Spleen (tissue), 11 donors: ENCODE measurements around the gene RASSF3. TPM values are rescaled to one million over a fixed set of nuclear protein-coding genes. Genes with fewer than 3 reads are reported as not detected.
A peak's percentile ranks its signal among the peaks of the same experiment; 100 is the strongest.

Experiments
- DNase-seq: peaks from one replicate; pipeline ENCODE4 v3.0.0-alpha.2; 2020
- H3K27ac ChIP-seq, 8 donors: fragments of 200-600 bp; sonication (generic) in 7 of 8; 1 replicate in 4 of 8; 2 replicates in 4 of 8; pipeline versions ENCODE4 v1.5.0 to v1.8.0; 2016 to 2021; ENCODE audit warnings: inconsistent platforms in 4 of 8, mild to moderate bottlenecking in 4 of 8, moderate library complexity in 1 of 8
- H3K27me3 ChIP-seq, 7 donors: fragments of 200-600 bp; sonication (generic) in 6 of 7; replicated peaks in 1 of 7; 1 replicate in 4 of 7; 2 replicates in 3 of 7; pipeline versions ENCODE4 v1.5.0 to v1.8.0; 2016 to 2021; ENCODE audit warnings: inconsistent platforms in 3 of 7, mild to moderate bottlenecking in 1 of 7
- H3K36me3 ChIP-seq, 6 donors: fragments of 200-600 bp; sonication (generic) in 5 of 6; 1 replicate in 4 of 6; 2 replicates in 2 of 6; pipeline versions ENCODE4 v1.5.0 to v1.8.0; 2016 to 2021; ENCODE audit warnings: inconsistent platforms in 2 of 6
- H3K4me1 ChIP-seq, 6 donors: fragments of 200-600 bp; sonication (generic) in 5 of 6; 1 replicate in 3 of 6; 2 replicates in 3 of 6; pipeline versions ENCODE4 v1.5.0 to v1.8.0; 2016 to 2021; ENCODE audit warnings: inconsistent platforms in 3 of 6
- H3K4me3 ChIP-seq, 8 donors: fragments of 200-600 bp; sonication (generic) in 7 of 8; 1 replicate in 4 of 8; 2 replicates in 4 of 8; pipeline versions ENCODE4 v1.5.0 to v1.8.0; 2016 to 2021; ENCODE audit warnings: inconsistent platforms in 4 of 8, mild to moderate bottlenecking in 4 of 8, moderate library complexity in 2 of 8
- H3K9me3 ChIP-seq, 8 donors: fragments of 200-600 bp; sonication (generic) in 7 of 8; 1 replicate in 4 of 8; 2 replicates in 4 of 8; pipeline versions ENCODE4 v1.5.0 to v1.8.0; 2016 to 2021; ENCODE audit warnings: inconsistent platforms in 4 of 8
- POLR2A ChIP-seq, 3 donors: fragments of 450-650 bp; IDR thresholded peaks; one replicate each; pipeline ENCODE4 v1.5.1; 2017; ENCODE audit warnings: antibody characterized with exemption in 3 of 3, mild to moderate bottlenecking in 1 of 3
- POLR2AphosphoS5 ChIP-seq, 3 donors: sonication (generic); formaldehyde crosslinking; IDR thresholded peaks; one replicate each; pipeline ENCODE4 v1.5.1; 2017; ENCODE audit warnings: antibody characterized with exemption in 3 of 3
- WGBS, 5 donors: extraction: QIAGEN DNeasy Blood & Tissue Kit in 3 of 5; methylation state at CpG; one replicate each; pipeline versions ENCODE4 v1.1.5 to v1.1.7; 2013 to 2018; 5-methylcytosine and 5-hydroxymethylcytosine counted together
- intact Hi-C: fragments of 100-400 bp; cut with DNase I; formaldehyde crosslinking; loops from one replicate; pipeline ENCODE4 v1.15.0; 2023; ENCODE audit warnings: low total_unique reads
- polyA plus RNA-seq, 3 donors: library from polyadenylated mRNA; stranded (reverse); fragments of 200-250 nt; gene quantifications; one replicate each; pipeline ENCODE4 v1.2.1, GENCODE V29; 2013
- total RNA-seq, 7 donors: library from RNA; depleted of rRNA in 3 of 7; stranded (reverse); fragments of >200 nt in 3 of 7; fragmentation: NEBNext Ultra II Directional in 4 of 7; extraction: Animal tissue kit (Norgen Biotek cat#: 25700) in 4 of 7; gene quantifications; one replicate each; pipeline versions ENCODE4 v1.1.0 to v1.2.1, GENCODE V29; 2016 to 2021
- TF ChIP-seq, protein P1 (sequence below), 11 experiments: fragments of 200-600 bp in 7 of 11; fragments of 450-650 bp in 4 of 11; sonication (generic) in 4 of 11; IDR thresholded peaks in 8 of 11; conservative IDR thresholded peaks in 3 of 11; 1 replicate in 7 of 11; 2 replicates in 4 of 11; pipeline versions ENCODE4 v1.4.0 to v1.8.0; 2016 to 2021; ENCODE audit warnings: antibody characterized with exemption in 11 of 11, inconsistent platforms in 4 of 11, mild to moderate bottlenecking in 1 of 11
- donor health status: healthy with polysubstance abuse.
- donor health status: DM: no; HTN: no; CAD: no; lungs with moderate emphysema.
- donor health status: DM: no; HTN: no; CAD: no.
- donor health status: Bipolar disorder and iron deficiency.
- donor health status: healthy.
- donor health status: DM: no; HTN: no; CAD: no.
- donor health status: DM: yes; HTN: yes; CAD: no.

RASSF3 gene
- total and polyA plus RNA-seq, 10 donors, result 31.0 to 120 (median 91.0) TPM

DNA sequence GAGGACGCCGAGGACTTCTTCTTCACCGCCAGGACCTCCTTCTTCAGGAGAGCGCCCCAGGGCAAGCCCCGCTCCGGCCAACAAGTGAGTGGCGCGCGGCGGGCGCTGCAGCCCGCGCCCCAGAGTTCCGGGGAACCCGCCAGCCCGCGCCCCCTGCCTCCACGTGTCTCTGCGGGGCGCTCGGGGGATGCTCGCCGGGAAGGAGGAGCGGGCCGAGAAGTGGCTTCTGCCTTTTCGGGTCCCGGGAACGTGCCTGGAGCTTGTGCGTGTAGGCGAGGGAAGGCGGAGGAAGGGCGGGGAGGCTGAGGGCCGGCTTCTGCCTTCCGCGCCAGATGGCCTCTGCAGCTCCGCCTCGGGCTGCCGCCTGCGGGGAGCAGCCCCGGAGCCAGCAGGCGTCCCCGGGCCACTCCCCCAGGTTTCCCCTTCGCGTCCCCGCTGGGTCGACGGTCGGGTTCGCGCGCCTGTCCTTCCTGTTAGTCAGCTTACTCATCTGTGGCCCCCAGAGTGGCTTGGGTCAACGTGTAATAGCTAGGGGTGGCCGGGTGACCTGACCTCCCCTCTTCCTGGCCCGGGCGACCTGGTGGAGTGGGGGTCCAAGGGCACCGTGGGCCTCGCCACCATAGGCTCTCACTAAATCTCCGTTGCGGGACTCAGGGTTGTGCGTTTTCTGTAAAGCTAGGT lies 505 bp downstream of the RASSF3 start:
- peak overlapping the region; percentile 88 to 99 (median 97) for H3K4me3 ChIP-seq
- peak overlapping the region; percentile 93 to 99 (median 96) for H3K27ac ChIP-seq
- WGBS, 5 donors, result 0% methylated on average over 25 to 60 of the region's 60 CpGs
- peak; percentile 77 to 89 (median 85) for TF ChIP-seq POLR2AphosphoS5 (IDR thresholded peaks at IDR 0.05)
- TF ChIP-seq, protein P1, sequence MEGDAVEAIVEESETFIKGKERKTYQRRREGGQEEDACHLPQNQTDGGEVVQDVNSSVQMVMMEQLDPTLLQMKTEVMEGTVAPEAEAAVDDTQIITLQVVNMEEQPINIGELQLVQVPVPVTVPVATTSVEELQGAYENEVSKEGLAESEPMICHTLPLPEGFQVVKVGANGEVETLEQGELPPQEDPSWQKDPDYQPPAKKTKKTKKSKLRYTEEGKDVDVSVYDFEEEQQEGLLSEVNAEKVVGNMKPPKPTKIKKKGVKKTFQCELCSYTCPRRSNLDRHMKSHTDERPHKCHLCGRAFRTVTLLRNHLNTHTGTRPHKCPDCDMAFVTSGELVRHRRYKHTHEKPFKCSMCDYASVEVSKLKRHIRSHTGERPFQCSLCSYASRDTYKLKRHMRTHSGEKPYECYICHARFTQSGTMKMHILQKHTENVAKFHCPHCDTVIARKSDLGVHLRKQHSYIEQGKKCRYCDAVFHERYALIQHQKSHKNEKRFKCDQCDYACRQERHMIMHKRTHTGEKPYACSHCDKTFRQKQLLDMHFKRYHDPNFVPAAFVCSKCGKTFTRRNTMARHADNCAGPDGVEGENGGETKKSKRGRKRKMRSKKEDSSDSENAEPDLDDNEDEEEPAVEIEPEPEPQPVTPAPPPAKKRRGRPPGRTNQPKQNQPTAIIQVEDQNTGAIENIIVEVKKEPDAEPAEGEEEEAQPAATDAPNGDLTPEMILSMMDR (IDR thresholded peaks at IDR 0.05 in 8 of 11, conservative IDR thresholded peaks at IDR 0.05 in 3 of 11), result peak in 2 of 11 experiments; percentile 16 to 28
- peak in 1 of 3 donors; percentile 28 for TF ChIP-seq POLR2A (IDR thresholded peaks at IDR 0.05)
- no peaks in the 10 kb centered on the region for H3K9me3 ChIP-seq
- H3K36me3 ChIP-seq, result peaks cover 0 to 20% (median 0%) of the 10 kb centered on the region in 6 donors
- peaks cover 32 to 64% (median 47%) of the 10 kb centered on the region in 6 donors for H3K4me1 ChIP-seq
- DNase-seq, result peak; percentile 97
- no peaks in the 10 kb centered on the region for H3K27me3 ChIP-seq
- intact Hi-C loops, result loop anchor here (10.0 kb wide), 1 partner anchor 64 kb away; no protein-coding TSS in a partner anchor

DNA sequence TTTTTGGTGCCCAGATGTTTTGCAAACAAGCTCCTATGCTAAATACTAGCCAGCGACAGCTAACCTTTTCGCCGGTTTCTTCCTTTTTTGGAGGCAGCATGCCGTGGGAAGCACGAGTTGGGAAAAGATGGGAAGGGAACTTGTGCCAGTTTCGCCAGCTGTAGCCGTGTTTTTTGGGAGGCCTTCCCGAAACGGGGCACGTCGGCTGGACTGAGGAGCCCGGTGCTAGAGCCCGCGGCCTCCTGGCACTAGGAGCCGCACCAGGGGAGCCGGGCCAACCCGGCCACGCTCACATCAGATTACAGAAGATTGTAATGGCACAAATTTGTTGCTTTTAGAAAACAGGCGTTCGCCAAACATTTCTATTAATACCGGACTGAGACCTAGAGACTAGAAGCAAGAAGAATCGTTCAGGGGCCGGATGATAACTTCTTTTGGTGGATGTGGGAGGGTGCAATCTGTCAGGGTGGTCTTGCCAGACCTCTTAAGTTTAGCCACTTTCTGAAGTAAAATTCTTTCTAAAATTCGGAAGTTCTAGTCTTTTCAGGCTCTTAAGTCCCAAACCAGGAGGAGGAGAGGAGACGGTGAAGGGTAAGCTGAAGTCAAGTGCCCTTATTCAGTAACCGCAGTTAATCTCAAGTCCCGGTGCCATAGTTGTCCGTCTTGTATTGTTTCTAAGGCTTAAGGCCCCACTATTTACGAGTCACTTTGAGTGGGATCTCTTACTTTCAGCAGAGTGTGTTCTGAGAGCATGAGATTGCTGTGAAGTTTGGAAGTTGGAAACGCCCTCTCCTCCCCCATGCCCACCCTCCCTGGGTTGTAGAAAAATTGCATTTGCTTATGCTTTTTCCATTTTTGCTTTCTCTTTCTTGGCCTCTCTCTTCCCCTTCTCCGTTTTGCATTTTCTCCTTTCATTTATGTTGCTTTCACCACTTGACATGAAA lies 1.3 kb downstream of the RASSF3 start:
- Histone ChIP-seq H3K36me3 (peaks cover 0 to 27% (median 0%) of the 10 kb centered on the region in 6 donors), H3K27ac (peak overlapping the region; percentile 93 to 99 (median 96)), H3K4me3 (peak overlapping the region; percentile 88 to 99 (median 97)), H3K4me1 (peaks cover 38 to 72% (median 55%) of the 10 kb centered on the region in 6 donors), H3K27me3 (no peaks in the 10 kb centered on the region), H3K9me3 (no peaks in the 10 kb centered on the region)
- peak; percentile 88 for DNase-seq
- TF ChIP-seq, protein P1 (IDR thresholded peaks at IDR 0.05 in 8 of 11, conservative IDR thresholded peaks at IDR 0.05 in 3 of 11), result no peak
- TF ChIP-seq POLR2AphosphoS5 (IDR thresholded peaks at IDR 0.05) (no peak), POLR2A (IDR thresholded peaks at IDR 0.05) (no peak)
- 1% methylated on average over 20 to 31 of the region's 31 CpGs for WGBS, 5 donors
- intact Hi-C loops, result loop anchor here (10.0 kb wide), 1 partner anchor 63 kb away; no protein-coding TSS in a partner anchor

DNA sequence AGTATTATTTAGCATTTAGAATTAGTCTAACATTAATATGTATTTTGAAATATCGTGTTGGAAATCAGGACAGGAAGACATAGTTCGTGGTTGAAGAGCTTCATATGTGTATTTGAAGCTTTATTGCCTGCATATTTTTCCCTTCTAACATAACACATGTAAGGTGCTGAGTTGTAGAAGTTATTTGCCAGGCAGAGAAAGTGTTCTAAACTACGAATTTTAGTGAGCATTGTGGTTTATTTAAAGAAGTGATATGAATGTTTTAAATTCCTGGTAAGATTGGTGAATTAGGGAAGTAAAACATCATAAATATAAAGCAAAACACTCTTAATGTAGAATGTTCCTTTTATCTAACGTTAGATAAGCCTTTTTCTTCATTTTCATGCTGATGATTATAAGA lies 2.5 kb downstream of the RASSF3 start:
- intact Hi-C loops, result loop anchor here (10.0 kb wide), 1 partner anchor 62 kb away; no protein-coding TSS in a partner anchor
- no peak for TF ChIP-seq POLR2A (IDR thresholded peaks at IDR 0.05)
- TF ChIP-seq, protein P1 (IDR thresholded peaks at IDR 0.05 in 8 of 11, conservative IDR thresholded peaks at IDR 0.05 in 3 of 11), result no peak
- TF ChIP-seq POLR2AphosphoS5 (IDR thresholded peaks at IDR 0.05), result no peak
- H3K4me3 ChIP-seq, result peak overlapping the region in 7 of 8 donors; percentile 5 to 99 (median 97)
- H3K9me3 ChIP-seq, result no peaks in the 10 kb centered on the region
- no peaks in the 10 kb centered on the region for H3K27me3 ChIP-seq
- peak overlapping the region; percentile 93 to 99 (median 96) for H3K27ac ChIP-seq
- H3K4me1 ChIP-seq, result peaks cover 47 to 83% (median 67%) of the 10 kb centered on the region in 6 donors
- 6 to 18% (median 10%) methylated on average over 4 of the region's 4 CpGs for WGBS, 5 donors
- peaks cover 0 to 27% (median 0%) of the 10 kb centered on the region in 6 donors for H3K36me3 ChIP-seq
- no peak for DNase-seq
